Stimulated activated CD4-positive, alpha-beta T cell treated with anti-CD3 and anti-CD28 coated beads, TNF-alpha, amount 100 ng/mL, for 48 hours (primary cell): ENCODE results near the gene GABARAP.

Experiments used
- DNase-seq, 3 donors: peaks; one replicate each; pipeline ENCODE4 v3.0.0-alpha.2; 2020; ENCODE audit warnings: low read depth in 3 of 3

The GABARAP gene

DNA sequence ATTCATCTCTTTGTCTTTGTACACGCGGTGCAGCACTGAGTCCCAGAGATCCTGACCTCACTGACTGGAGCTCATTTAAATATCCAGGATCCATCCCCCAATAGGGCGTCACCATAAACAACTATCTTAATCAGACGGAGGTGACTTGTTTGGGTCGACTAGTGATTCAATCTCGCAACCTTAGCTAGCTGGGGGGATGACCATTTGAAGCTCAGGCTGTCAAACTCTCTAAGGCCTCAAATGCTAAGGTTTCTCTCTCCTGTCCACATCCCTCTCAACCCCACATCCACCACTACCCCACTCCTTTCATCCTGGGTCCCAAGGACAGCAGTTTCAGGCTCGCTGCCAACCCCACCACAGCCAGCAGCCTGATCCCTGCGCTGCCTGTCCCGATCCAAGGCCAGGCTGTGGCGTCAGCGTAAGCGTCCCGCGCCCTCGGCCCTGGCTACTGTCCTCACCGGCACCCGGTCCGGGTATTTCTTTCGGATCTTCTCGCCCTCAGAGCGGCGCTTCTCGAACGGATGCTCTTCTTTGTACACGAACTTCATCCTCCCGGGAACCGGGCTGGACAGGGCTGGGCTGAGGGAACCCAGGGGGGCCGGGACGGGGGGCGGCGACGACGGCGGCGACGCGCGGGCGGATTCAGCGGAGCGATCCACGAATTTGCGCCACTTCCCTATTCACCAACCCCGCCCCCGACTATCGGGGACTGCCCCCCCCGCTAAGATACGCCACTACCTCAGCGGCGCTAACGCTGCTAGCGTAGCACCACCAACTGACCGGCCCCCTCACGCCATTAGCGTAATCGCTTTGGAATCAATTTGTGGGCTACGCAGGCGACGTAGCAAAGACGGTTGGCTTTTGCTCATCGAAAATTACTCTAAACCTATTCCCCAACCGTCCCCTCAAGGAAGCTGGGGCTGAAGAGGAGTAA is at the start of gene GABARAP:
Gene GABARAP, minus strand, starts transcription at position 667 of the 934 bp plus-strand sequence. Its CDS starts 119 bp downstream, at position 548.
- peak; percentile 84 to 91 (median 89) for DNase-seq

DNA sequence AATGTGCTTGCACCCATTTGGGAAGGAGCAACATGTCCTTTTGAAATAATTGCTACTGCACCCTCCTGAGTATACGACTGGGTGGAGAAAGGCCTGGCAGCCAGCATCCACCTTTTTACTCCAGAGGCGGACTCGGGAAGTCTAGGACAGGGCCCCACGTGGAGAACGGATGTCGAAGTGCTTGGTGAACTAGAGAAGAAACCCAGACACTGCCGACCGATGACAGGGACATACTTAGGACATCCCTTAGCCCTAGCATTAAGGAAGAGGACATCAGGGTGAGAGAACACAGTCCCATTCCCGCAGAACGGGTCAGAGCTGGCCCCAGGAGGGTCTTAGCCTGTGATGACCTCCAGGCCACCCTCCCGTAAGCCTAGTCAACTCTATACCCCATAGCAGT is 48.4 kb upstream of the GABARAP start:
- no peak for DNase-seq

DNA sequence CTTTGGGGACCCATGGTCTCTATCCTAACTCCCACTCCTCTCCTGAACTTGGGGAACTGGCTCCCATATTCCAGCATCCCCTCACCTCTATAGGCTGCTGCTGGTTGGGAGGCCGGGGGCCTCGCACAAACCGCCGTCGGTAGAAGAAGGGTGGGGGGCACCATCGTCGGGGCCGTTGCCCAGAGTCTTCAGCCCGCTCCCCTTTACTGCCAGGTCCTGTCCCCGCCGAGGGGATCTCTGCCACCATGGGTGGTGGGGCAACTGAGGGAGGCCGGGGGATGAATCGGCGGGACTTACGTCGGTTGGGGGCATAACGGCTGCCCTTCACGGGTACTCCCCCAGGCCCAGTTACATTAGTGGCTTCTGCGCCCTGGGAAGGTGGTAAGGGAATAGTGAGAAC is 47.9 kb upstream of the GABARAP start:
- no peak for DNase-seq

DNA sequence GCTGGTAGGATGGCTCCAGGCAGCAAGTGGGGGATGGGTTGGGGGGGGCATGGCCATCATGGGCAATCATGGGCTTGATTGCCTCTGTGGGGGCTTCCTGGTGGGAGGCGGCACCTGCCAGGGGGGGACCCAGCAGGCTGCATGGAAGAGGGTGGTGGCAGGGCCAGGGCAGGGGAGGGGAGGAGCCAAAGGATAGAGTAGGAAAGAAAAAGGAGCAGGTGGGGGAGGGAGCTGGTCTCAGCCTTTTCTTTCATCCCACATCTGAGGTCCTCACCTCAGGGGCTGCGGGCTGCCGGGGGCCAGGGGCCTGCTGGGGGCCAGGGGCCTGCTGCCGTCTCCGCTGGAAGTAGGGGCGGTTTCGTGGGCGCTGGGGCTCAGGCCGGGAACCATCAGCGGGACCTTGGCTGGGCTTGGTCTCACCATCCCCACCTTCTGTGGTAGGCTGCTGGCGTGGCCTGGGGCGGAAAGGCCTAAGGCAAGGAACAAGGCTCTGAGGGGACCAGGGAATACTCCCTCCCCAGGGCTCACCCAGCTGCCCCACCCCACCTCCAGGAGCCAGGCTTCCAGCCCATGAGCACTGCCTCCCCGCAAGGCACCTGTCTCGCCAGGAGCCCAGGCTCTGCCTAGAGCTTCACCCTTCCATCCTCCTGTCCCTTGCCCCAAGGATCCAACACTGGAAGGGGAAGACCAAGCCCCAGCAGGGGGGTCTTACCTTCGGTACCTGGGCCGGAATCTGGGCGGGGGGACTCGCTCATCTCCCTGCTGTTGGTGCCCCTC is 47.2 kb upstream of the GABARAP start:
- DNase-seq = no peak

DNA sequence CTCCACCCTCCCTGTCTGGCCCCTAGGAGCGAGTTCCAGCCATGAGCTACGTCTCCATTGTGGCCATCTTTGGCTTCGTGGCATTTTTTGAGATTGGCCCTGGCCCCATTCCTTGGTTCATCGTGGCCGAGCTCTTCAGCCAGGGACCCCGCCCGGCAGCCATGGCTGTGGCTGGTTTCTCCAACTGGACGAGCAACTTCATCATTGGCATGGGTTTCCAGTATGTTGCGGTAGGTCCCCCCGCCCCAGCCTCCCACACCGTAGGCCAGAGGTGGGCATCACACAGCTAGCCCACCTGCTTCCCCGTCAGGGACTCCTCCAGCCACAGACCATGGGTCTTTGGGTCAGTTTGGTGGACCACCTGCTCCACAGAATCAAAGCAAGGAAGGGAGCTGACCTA is 43.4 kb upstream of the GABARAP start:
- no peak for DNase-seq

DNA sequence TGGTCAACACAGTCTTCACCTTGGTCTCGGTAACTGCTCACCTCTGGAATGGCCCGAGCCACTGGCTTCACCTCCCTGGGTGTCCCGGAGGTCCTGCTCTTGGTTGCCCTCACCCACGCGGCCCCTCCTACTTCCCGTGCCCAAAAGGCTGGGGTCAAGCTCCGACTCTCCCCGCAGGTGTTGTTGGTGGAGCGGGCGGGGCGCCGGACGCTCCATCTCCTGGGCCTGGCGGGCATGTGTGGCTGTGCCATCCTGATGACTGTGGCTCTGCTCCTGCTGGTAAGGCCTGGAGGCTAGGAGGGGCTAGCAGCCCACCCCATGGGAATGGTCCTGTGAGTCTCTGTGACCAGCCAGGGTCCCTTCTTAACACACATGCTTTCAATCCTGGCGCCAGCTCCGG is 42.7 kb upstream of the GABARAP start:
- DNase-seq = no peak

DNA sequence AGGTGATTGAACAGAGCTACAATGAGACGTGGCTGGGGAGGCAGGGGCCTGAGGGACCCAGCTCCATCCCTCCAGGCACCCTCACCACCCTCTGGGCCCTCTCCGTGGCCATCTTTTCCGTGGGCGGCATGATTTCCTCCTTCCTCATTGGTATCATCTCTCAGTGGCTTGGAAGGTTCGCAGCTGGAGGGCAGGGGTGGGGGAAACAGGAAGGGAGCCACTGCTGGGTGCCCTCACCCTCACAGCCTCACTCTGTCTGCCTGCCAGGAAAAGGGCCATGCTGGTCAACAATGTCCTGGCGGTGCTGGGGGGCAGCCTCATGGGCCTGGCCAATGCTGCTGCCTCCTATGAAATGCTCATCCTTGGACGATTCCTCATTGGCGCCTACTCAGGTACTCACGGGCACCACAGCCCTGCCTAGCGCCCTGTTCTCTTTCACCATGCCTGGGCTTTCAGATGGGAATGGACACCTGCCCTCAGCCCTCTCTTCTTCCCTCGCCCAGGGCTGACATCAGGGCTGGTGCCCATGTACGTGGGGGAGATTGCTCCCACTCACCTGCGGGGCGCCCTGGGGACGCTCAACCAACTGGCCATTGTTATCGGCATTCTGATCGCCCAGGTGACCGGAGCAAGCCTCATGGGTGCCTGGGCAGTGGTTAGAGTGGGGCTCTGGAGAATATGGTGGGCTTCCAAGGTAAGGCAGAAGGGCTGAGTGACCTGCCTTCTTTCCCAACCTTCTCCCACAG is 41.4 kb upstream of the GABARAP start:
- DNase-seq = no peak

DNA sequence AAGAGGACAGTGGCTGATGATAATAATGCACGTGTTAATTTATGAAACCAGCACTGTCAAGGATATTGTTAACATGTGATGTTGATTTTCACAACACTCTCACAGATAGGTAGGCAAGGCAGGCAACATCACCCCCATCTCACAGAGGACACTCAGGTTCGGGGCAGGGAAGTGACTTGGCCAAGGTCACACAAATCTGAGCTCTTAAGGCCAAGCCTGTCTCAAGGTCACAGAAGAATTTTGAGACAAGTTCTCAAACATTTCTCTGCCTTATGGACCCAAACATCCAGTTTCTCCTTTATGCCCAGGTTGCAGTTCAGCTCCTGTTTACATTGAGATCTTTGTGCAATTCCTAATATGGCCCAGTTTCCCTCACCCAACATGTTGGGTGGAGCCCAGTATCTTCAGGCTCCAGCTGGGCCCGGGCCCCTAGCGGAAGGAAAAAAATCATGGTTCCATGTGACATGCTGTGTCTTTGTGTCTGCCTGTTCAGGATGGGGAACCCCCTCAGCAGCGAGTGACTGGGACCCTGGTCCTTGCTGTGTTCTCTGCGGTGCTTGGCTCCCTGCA is 40.6 kb upstream of the GABARAP start:
- DNase-seq = no peak

DNA sequence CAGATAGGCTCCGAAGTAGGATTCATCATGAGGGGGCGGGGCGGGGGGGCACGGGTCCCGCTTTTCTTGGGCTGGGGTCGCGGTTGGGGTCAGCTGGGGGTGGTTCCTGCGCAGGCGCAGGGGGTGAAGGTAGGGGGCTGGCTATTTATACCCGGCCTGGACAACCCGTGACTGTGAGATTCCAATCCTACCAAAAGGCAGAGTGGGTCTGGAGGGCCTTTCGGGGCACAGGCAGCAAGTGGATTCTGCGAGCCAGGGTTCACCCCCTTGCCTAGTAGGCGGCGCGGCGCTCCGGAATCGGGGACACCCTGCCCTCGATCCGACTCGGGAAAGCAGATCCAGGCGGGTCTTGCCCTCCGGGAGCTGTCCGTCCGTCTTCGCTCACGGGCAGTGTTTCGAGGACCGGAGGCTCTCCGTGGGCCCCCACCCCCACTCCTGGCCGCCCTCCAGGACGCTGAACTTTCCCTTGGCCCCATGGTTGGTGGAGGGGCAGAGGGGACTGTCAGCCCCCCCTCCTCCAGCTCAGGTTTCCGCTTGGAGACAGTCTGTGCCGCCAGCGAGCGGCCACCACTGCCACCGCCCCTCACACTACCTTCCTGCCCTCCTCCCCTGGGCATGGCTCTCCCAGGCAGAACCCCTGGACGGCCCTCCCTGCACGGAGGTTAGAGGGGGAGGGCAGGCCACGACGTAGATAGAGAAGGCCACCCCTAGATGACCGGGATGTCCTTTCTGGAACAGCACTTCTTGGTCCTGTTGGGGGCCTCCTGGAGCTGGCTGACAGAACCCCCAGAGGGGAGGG is 39.9 kb upstream of the GABARAP start:
- no peak for DNase-seq

DNA sequence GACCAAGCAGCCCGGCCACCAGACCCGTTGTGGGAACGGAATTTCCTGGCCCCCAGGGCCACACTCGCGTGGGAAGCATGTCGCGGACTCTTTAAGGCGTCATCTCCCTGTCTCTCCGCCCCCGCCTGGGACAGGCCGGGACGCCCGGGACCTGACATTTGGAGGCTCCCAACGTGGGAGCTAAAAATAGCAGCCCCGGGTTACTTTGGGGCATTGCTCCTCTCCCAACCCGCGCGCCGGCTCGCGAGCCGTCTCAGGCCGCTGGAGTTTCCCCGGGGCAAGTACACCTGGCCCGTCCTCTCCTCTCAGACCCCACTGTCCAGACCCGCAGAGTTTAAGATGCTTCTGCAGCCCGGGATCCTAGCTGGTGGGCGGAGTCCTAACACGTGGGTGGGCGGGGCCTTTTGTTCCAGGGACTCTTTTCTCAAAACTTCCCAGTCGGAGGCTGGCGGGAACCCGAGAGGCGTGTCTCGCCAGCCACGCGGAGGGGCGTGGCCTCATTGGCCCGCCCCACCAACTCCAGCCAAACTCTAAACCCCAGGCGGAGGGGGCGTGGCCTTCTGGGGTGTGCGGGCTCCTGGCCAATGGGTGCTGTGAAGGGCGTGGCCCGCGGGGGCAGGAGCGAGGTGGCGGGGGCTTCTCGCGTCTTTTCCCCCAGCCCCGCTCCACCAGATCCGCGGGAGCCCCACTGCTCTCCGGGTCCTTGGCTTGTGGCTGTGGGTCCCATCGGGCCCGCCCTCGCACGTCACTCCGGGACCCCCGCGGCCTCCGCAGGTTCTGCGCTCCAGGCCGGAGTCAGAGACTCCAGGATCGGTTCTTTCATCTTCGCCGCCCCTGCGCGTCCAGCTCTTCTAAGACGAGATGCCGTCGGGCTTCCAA is 39.1 kb upstream of the GABARAP start, which contains the start of gene SLC2A4:
Gene SLC2A4, plus strand, starts transcription at position 645 of the 879 bp plus-strand sequence. Its CDS starts 217 bp downstream, at position 862.
- DNase-seq = peak; percentile 80 to 95 (median 85)

DNA sequence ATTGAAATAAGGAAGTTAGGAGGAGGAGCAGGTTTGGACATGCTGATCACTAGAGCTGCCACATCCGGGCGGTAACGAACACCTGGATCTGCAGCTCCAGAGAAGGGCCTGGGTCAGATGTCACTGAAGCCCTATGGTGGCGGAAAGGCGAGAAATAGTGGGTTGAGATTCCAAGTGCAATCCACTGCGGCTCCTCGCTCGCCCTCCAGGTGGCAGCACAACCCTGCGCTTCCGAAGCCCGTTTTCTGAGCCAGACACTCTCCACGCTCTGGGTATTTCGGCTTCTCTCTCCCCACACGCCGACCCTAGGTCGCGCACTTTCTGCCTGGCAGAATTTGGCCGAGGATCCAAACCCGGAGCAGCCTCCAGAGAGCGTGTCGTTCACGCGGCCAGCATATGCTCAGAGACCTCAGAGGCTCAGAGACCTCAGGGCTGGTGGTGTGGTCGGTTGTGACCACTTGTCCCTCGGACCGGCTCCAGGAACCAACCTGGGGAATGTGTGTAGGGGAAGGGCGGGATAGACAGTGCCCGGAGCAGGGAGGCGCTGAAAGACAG is 38.3 kb upstream of the GABARAP start:
- peak; percentile 75 to 80 (median 78) for DNase-seq

DNA sequence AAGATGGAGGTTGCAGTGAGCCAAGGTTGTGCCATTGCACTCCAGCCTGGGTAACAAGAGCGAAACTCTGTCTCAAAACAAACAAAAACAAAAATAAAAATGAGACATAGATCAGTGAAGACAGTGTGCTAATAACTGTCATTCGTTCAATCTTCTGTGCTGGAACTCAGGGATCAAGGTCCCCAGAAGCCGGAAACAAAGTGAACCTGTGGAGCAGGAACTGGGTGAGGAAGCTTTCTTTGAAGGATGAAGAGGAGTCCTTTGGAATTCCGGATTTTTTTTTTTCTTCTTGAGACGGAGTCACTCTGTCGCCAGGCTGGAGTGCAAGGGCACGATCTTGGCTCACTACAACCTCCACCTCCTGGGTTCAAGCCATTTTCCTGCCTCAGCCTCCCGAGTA is 37.2 kb upstream of the GABARAP start:
- DNase-seq = no peak

DNA sequence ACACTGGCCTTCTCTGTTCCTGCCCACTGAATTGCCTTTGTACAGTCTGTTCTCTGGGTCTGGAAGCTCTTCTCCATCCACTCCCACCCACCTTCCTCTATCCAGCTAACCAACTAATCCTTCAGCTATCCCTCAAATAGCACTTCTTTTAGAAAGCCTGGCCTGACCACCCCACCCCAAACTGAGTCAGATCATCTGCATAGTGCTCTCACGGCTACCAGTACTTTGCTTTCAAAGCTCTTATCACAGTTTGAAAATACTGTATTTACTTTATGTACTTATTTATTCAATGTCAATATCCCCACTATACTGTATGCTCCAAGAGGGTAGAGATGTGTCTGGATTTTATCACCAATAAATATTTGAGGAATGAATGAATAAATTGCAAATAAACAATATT is 24.5 kb upstream of the GABARAP start:
- DNase-seq = no peak

DNA sequence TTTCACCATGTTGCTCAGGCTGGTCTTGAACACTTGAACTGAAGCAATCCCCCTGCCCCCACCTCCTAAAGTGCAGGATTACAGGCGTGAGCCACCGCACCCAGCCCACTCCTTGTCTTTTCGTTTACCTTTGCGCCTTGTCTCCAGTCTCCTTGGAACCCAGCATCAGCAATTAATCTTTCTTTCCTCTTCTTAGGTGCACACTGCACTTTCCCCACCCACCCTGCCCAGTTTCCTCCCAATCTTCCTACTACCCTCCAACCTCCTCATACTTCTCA is 21.5 kb upstream of the GABARAP start:
- no peak for DNase-seq

DNA sequence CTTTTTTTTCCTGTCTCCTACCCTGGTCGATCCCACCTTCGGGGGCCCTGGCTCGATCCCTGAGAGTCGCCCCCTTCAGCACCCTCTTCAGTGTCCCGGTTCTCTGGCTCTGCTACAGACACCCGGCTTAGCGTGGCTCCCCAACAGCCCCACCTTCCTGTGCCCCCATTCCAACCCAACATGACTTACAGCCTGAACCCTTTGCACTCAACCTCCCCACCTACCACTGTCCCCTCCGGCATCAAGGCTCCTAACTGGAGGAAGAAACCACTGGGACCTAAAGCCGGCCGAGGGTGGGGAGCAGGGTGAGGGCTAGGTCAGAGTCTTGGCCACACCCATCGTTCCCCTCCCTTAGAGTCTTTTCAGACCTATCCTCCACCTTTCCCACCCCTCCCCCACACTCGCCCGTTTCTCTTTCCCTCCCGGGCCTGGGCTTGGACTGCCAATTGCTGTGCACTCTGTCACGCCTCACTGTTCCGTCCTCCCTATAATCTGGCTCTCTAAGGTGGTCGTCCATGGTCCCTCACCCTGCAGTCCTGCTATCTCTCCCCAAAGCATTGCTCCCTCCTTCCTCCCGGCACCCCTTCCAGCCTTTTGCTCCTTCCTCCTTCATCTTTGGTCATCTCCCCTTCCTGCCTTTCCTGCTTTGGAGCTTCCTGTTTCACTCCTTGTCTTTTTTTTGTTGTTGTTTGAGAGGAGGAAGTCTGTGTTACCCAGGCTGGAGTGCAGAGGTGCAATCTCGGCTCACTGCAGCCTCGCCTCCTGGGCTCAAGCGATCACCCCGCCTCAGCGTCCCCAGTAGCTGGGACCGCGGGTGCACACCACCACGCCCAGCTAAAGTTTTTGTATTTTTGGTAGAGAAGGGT is 20.9 kb upstream of the GABARAP start:
- DNase-seq = no peak

DNA sequence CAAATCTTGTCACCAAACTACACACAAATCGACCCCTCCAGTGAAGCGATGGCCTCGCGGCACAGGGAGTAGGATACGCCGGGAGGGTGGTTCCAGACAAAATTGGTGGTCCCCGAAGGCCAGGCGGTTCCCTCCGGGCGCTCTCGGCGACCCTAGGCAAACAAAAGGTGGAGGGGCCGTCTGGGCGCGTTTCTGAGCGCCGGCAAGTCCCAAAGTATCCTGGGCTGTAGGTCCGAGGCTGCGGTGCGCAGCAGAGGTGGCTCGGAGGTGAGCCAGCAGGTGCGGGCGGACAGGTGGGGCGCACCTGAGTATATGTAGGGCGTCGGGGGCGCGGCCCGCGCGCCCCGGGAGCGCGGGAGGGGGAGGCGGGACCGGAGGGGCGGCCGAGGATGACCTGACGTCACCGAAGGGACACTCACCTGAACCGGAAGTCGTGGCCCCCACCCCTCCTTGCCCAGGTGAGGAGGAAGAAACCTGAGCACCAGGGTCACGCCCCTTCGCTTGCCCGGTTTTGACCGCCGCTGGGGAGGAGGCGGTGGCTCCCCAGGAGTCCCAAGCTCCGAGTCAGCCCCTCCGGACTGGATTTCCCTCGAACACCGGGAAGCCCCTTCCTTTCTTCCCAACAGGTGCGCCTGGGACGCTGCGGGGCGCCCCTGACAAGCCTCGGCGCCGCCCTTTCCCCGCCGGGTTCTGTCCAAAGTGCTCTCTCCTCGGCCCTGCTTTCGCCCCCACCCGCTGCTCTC is 20.1 kb upstream of the GABARAP start, which contains the start of gene CLDN7:
Gene CLDN7, minus strand, starts transcription at position 287 of the 743 bp plus-strand sequence. CDS start 435 bp downstream, outside the sequence.
- no peak for DNase-seq

DNA sequence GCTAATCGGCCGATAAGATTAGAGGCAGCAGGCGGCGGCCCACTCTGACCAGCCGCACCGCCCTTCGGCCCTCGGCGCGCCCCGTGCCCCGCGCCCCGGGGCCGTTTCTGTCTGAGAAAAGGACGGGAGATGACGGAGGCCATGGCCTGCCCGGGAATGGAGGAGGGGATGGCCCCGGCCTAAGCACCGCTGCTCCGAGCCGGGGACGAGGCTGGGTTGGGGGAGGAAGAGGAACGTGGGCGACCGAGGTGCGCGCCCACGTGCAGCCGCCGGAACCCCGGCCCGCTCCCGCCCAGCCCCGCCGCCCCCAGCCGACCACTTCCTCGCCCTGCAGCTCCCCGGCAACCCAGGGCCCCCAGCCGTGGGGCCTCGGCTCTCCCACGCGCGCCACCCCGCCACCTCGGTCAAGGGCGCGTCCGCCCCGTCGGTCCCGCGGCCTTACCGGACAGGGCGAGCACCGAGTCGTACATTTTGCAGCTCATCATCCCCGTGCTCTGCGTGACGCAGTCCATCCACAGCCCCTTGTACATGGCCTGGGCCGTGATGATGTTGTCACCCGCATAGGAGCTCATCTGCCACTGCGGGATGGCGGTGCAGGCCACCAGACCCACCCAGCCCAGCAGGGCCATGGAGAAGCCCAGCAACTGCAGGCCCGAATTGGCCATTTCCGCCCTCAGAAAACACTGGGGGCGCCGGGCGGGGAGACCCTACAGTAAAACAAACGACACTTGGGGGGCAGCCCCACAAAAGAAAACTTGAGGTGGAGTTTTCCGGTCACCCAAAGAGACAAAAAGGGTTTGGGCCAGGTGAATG is 19.3 kb upstream of the GABARAP start:
- DNase-seq = no peak
